ENCODE data around the gene PTPRG.
"Not testable (repeated sequence)": the region's sequence is repeated elsewhere in the genome, so short reads cannot be mapped to it uniquely, and the experiment has no call there.

The PTPRG gene

GRCh38 chr3:61734749-61735686, 173.6 kb downstream of the PTPRG start:
- Histone ChIP-seq H3K27ac (peak overlapping the region in 1 of 21 experiments; percentile 0), H3K4me3 (no peak overlapping the region)

- Histone ChIP-seq H3K27ac (no peak overlapping the region), H3K4me3 (no peak overlapping the region)
Observed at GRCh38 chr3:61736506-61736905, 175.1 kb downstream of the PTPRG start.

- Histone ChIP-seq H3K4me3 (no peak overlapping the region), H3K27ac (no peak overlapping the region)
Observed at GRCh38 chr3:61739640-61740039, 178.3 kb downstream of the PTPRG start.

- Histone ChIP-seq H3K4me3 (no peak overlapping the region), H3K27ac (no peak overlapping the region)
Observed at GRCh38 chr3:61740494-61740893, 179.1 kb downstream of the PTPRG start.

GRCh38 chr3:61741551-61741950, 180.2 kb downstream of the PTPRG start:
- Histone ChIP-seq H3K4me3 (no peak overlapping the region), H3K27ac (no peak overlapping the region)

- Histone ChIP-seq H3K27ac (no peak overlapping the region), H3K4me3 (no peak overlapping the region)
Observed at GRCh38 chr3:61742006-61742405, 180.6 kb downstream of the PTPRG start.

- Histone ChIP-seq H3K27ac (no peak overlapping the region), H3K4me3 (no peak overlapping the region)
Observed at GRCh38 chr3:61743067-61743466, 181.7 kb downstream of the PTPRG start.

- H3K4me3 ChIP-seq, result no peak overlapping the region
- H3K27ac ChIP-seq, result no peak overlapping the region
Observed at GRCh38 chr3:61743686-61744242, 182.4 kb downstream of the PTPRG start.

- H3K4me3 ChIP-seq, result no peak overlapping the region
- H3K27ac ChIP-seq, result no peak overlapping the region
Observed at GRCh38 chr3:61748288-61748687, 186.9 kb downstream of the PTPRG start.

GRCh38 chr3:61750766-61751165, 189.4 kb downstream of the PTPRG start:
- Histone ChIP-seq H3K27ac (no peak overlapping the region), H3K4me3 (no peak overlapping the region)

GRCh38 chr3:61758839-61759238, 197.5 kb downstream of the PTPRG start:
- H3K4me3 ChIP-seq, result no peak overlapping the region

GRCh38 chr3:61760783-61761182, 199.4 kb downstream of the PTPRG start:
- H3K4me3 ChIP-seq, result not testable (repeated sequence)

More at GRCh38 chr3:61758839-61759238, 197.5 kb downstream of the PTPRG start:
- H3K27ac ChIP-seq, result no peak overlapping the region

GRCh38 chr3:61761694-61762430, 200.5 kb downstream of the PTPRG start:
- H3K4me3 ChIP-seq, result no peak overlapping the region
- H3K27ac ChIP-seq, result no peak overlapping the region

More at GRCh38 chr3:61760783-61761182, 199.4 kb downstream of the PTPRG start:
- not testable (repeated sequence) for H3K27ac ChIP-seq

- Histone ChIP-seq H3K27ac (no peak overlapping the region), H3K4me3 (no peak overlapping the region)
Observed at GRCh38 chr3:61765157-61765876, 203.9 kb downstream of the PTPRG start.

- Histone ChIP-seq H3K4me3 (no peak overlapping the region), H3K27ac (no peak overlapping the region)
Observed at GRCh38 chr3:61768284-61769037, 207.1 kb downstream of the PTPRG start.

GRCh38 chr3:61769266-61769990, 208.1 kb downstream of the PTPRG start:
- no peak overlapping the region for H3K27ac ChIP-seq
- no peak overlapping the region for H3K4me3 ChIP-seq

- Histone ChIP-seq H3K27ac (no peak overlapping the region), H3K4me3 (no peak overlapping the region)
Observed at GRCh38 chr3:61771976-61772375, 210.6 kb downstream of the PTPRG start.

- Histone ChIP-seq H3K27ac (no peak overlapping the region), H3K4me3 (no peak overlapping the region)
Observed at GRCh38 chr3:61772456-61772855, 211.1 kb downstream of the PTPRG start.
